Small intestine (tissue), 7 donors: ENCODE results near the gene IER3. TPM values are rescaled to one million over a fixed set of nuclear protein-coding genes. Genes with fewer than 3 reads are reported as not detected.

ENCODE experiments used
- DNase-seq, 2 donors: peaks; one replicate each; pipeline versions ENCODE4 v3.0.0 to v3.0.0-alpha.2; 2013
- FAIRE-seq: peaks from 2 replicates; lab custom pipeline; 2012; peaks lifted over from hg19 to GRCh38; lab: Jason Lieb, UNC
- H3K27ac ChIP-seq, 3 donors: one replicate each; pipeline ENCODE4 v1.5.1; 2013; ENCODE audit warnings: low read length in 2 of 3, mild to moderate bottlenecking in 2 of 3, control low read depth in 1 of 3, inconsistent platforms in 1 of 3, low read depth in 1 of 3, moderate library complexity in 1 of 3
- H3K27me3 ChIP-seq, 3 donors: one replicate each; pipeline ENCODE4 v1.6.1; 2013; ENCODE audit warnings: low read length in 3 of 3, inconsistent platforms in 1 of 3; ENCODE audit not compliant: control insufficient read depth in 3 of 3, insufficient read depth in 3 of 3
- H3K36me3 ChIP-seq, 3 donors: one replicate each; pipeline ENCODE4 v1.6.1; 2013; ENCODE audit warnings: low read length in 3 of 3, inconsistent platforms in 1 of 3, low read depth in 1 of 3, mild to moderate bottlenecking in 1 of 3, moderate library complexity in 1 of 3; ENCODE audit not compliant: control insufficient read depth in 3 of 3, insufficient read depth in 2 of 3
- H3K4me1 ChIP-seq, 3 donors: one replicate each; pipeline ENCODE4 v1.6.1; 2013; ENCODE audit warnings: low read length in 2 of 3, inconsistent platforms in 1 of 3, low read depth in 1 of 3, mild to moderate bottlenecking in 1 of 3, moderate library complexity in 1 of 3; ENCODE audit not compliant: control insufficient read depth in 3 of 3, insufficient read depth in 2 of 3
- H3K4me3 ChIP-seq, 3 donors: one replicate each; pipeline ENCODE4 v1.5.1; 2013; ENCODE audit warnings: low read length in 3 of 3, control low read depth in 1 of 3, inconsistent platforms in 1 of 3, low read depth in 1 of 3, mild to moderate bottlenecking in 1 of 3, moderate library complexity in 1 of 3
- H3K9me3 ChIP-seq, 2 donors: one replicate each; pipeline ENCODE4 v1.6.1; 2013; ENCODE audit warnings: low read depth in 1 of 2, low read length in 1 of 2; ENCODE audit not compliant: control insufficient read depth in 2 of 2, insufficient read depth in 1 of 2
- WGBS, 3 donors: extraction: QIAGEN DNeasy Blood & Tissue Kit; methylation state at CpG; one replicate each; pipeline ENCODE4 v1.1.7; 2013; 5-methylcytosine and 5-hydroxymethylcytosine counted together
- polyA plus RNA-seq, 4 donors: library from polyadenylated mRNA; stranded (reverse) in 3 of 4; unstranded in 1 of 4; fragments of 200-250 nt in 3 of 4; fragments of 120-200 nt in 1 of 4; gene quantifications; one replicate each; pipeline versions ENCODE4 v1.2.1 to v1.2.3, GENCODE V29; 2013
- donor health status: healthy with polysubstance abuse.
- donor health status: control.
- donor health status: control.
- donor health status: Bipolar disorder and iron deficiency.
- donor health status: healthy.

Gene IER3
- polyA plus RNA-seq, 4 donors = 13.4 to 69.5 (median 14.7) TPM

GRCh38 chr6:30741063-30741779 is 3.1 kb downstream of the IER3 start:
- Histone ChIP-seq H3K9me3 (no peaks in the 10 kb centered on the region), H3K27ac (peak overlapping the region; percentile 77 to 93 (median 85)), H3K4me1 (peaks cover 0 to 17% (median 4%) of the 10 kb centered on the region in 3 donors), H3K27me3 (no peaks in the 10 kb centered on the region), H3K36me3 (peaks cover 2 to 42% (median 2%) of the 10 kb centered on the region in 3 donors), H3K4me3 (peak overlapping the region in 2 of 3 donors; percentile 85 to 96)
- DNase-seq (no peak), FAIRE-seq (no peak)
- WGBS, 3 donors = 70 to 80% (median 74%) methylated on average over 8 of the region's 8 CpGs

- no peak for FAIRE-seq
- Histone ChIP-seq H3K4me3 (no peak overlapping the region), H3K27ac (no peak overlapping the region), H3K36me3 (peaks cover 2 to 50% (median 2%) of the 10 kb centered on the region in 3 donors), H3K27me3 (no peaks in the 10 kb centered on the region), H3K9me3 (no peaks in the 10 kb centered on the region), H3K4me1 (peaks cover 0 to 17% (median 4%) of the 10 kb centered on the region in 3 donors)
- DNase-seq = no peak
- 86 to 98% (median 89%) methylated on average over 2 of the region's 2 CpGs for WGBS, 3 donors
Observed at GRCh38 chr6:30740540-30740870, 3.8 kb downstream of the IER3 start.

- Histone ChIP-seq H3K4me3 (no peak overlapping the region), H3K4me1 (peaks cover 0 to 13% (median 4%) of the 10 kb centered on the region in 3 donors)
Observed at GRCh38 chr6:30738532-30738931, 5.8 kb downstream of the IER3 start.

GRCh38 chr6:30735668-30736314 is 8.6 kb downstream of the IER3 start:
- Histone ChIP-seq H3K9me3 (no peaks in the 10 kb centered on the region), H3K4me1 (peaks cover 0 to 4% (median 0%) of the 10 kb centered on the region in 3 donors), H3K27me3 (no peaks in the 10 kb centered on the region), H3K36me3 (peaks cover 4 to 80% (median 5%) of the 10 kb centered on the region in 3 donors), H3K4me3 (no peak overlapping the region), H3K27ac (no peak overlapping the region)
- DNase-seq (no peak), FAIRE-seq (no peak)
- WGBS, 3 donors = 85 to 93% (median 86%) methylated on average over 8 of the region's 8 CpGs

More at GRCh38 chr6:30738532-30738931, 5.8 kb downstream of the IER3 start:
- WGBS, 3 donors = 85 to 87% (median 86%) methylated on average over 6 of the region's 6 CpGs
- DNase-seq = no peak
- Histone ChIP-seq H3K36me3 (peaks cover 2 to 66% (median 2%) of the 10 kb centered on the region in 3 donors), H3K27ac (no peak overlapping the region), H3K27me3 (no peaks in the 10 kb centered on the region), H3K9me3 (no peaks in the 10 kb centered on the region)
- FAIRE-seq = no peak

- Histone ChIP-seq H3K4me1 (peaks cover 0 to 7% (median 0%) of the 10 kb centered on the region in 3 donors), H3K36me3 (peaks cover 7 to 88% (median 9%) of the 10 kb centered on the region in 3 donors), H3K27ac (no peak overlapping the region), H3K27me3 (no peaks in the 10 kb centered on the region), H3K9me3 (no peaks in the 10 kb centered on the region), H3K4me3 (no peak overlapping the region)
- no peak for FAIRE-seq
- 92 to 93% (median 93%) methylated on average over 12 of the region's 12 CpGs for WGBS, 3 donors
- no peak for DNase-seq
Observed at GRCh38 chr6:30732237-30732943, 12.0 kb downstream of the IER3 start.

- DNase-seq = peak; percentile 91 to 93
- peaks cover 0 to 7% (median 0%) of the 10 kb centered on the region in 3 donors for H3K4me1 ChIP-seq
- no peak for FAIRE-seq
- H3K36me3 ChIP-seq = peaks cover 9 to 87% (median 10%) of the 10 kb centered on the region in 3 donors
- no peaks in the 10 kb centered on the region for H3K9me3 ChIP-seq
- no peaks in the 10 kb centered on the region for H3K27me3 ChIP-seq
- peak overlapping the region in 2 of 3 donors; percentile 14 to 29 for H3K27ac ChIP-seq
- 15 to 37% (median 27%) methylated on average over 26 to 30 of the region's 30 CpGs for WGBS, 3 donors
- H3K4me3 ChIP-seq = peak overlapping the region in 2 of 3 donors; percentile 7 to 13
Observed at GRCh38 chr6:30730601-30731435, 13.5 kb downstream of the IER3 start.

GRCh38 chr6:30727920-30728553 is 16.3 kb downstream of the IER3 start:
- Histone ChIP-seq H3K4me1 (peaks cover 0 to 7% (median 0%) of the 10 kb centered on the region in 3 donors), H3K36me3 (peaks cover 9 to 86% (median 23%) of the 10 kb centered on the region in 3 donors), H3K9me3 (no peaks in the 10 kb centered on the region), H3K27ac (no peak overlapping the region), H3K27me3 (no peaks in the 10 kb centered on the region), H3K4me3 (no peak overlapping the region)
- FAIRE-seq (no peak), DNase-seq (peak in 1 of 2 donors; percentile 13)
- 65 to 74% (median 69%) methylated on average over 7 of the region's 7 CpGs for WGBS, 3 donors
